ENCODE results near the gene VDAC2. TPM values are rescaled to one million over a fixed set of nuclear protein-coding genes. Genes with fewer than 3 reads are reported as not detected.

Gene VDAC2, protein sequence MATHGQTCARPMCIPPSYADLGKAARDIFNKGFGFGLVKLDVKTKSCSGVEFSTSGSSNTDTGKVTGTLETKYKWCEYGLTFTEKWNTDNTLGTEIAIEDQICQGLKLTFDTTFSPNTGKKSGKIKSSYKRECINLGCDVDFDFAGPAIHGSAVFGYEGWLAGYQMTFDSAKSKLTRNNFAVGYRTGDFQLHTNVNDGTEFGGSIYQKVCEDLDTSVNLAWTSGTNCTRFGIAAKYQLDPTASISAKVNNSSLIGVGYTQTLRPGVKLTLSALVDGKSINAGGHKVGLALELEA
- total RNA-seq (100 to 1,000 TPM; 151 to 155 TPM), polyA plus RNA-seq (ENCODE audit: insufficient read length in 6 of 6) (100 to 1,000 TPM; 140 to 187 (median 178) TPM)
- long read RNA-seq, donor 1, transcript VDAC2-203 (10 exons, 1,557 nt), result major isoform, 87 of 119 reads
- long read RNA-seq, donor 1, partial matches to known transcripts, result 24 of 119 reads
- long read RNA-seq, donor 1, other reads (novel, unspliced or antisense), result 5 of 119 reads
- long read RNA-seq, donor 2, transcript VDAC2-203 (10 exons, 1,557 nt), result major isoform, 75 of 137 reads
- long read RNA-seq, donor 2, partial matches to known transcripts, result 62 of 137 reads
- long read RNA-seq, donor 2, other reads (novel, unspliced or antisense), result 0 of 137 reads
- long read RNA-seq, donor 3, transcript VDAC2-203 (10 exons, 1,557 nt), result major isoform, 69 of 88 reads
- long read RNA-seq, donor 3, partial matches to known transcripts, result 19 of 88 reads
- long read RNA-seq, donor 3, other reads (novel, unspliced or antisense), result 0 of 88 reads
- long read RNA-seq, donor 4, transcript VDAC2-203 (10 exons, 1,557 nt), result major isoform, 225 of 251 reads
- long read RNA-seq, donor 4, partial matches to known transcripts, result 11 of 251 reads
- long read RNA-seq, donor 4, other reads (novel, unspliced or antisense), result 15 of 251 reads
- long read RNA-seq, donor 5, transcript VDAC2-203 (10 exons, 1,557 nt), result major isoform, 70 of 91 reads
- long read RNA-seq, donor 5, partial matches to known transcripts, result 20 of 91 reads
- long read RNA-seq, donor 5, other reads (novel, unspliced or antisense), result 0 of 91 reads
- long read RNA-seq, donor 6, transcript VDAC2-203 (10 exons, 1,557 nt), result major isoform, 76 of 88 reads
- long read RNA-seq, donor 6, partial matches to known transcripts, result 11 of 88 reads
- long read RNA-seq, donor 6, other reads (novel, unspliced or antisense), result 0 of 88 reads
- long read RNA-seq, donor 7, transcript VDAC2-203 (10 exons, 1,557 nt), result major isoform, 33 of 44 reads
- long read RNA-seq, donor 7, partial matches to known transcripts, result 10 of 44 reads
- long read RNA-seq, donor 7, other reads (novel, unspliced or antisense), result 0 of 44 reads
- long read RNA-seq, donor 8, transcript VDAC2-203 (10 exons, 1,557 nt), result major isoform, 55 of 81 reads
- long read RNA-seq, donor 8, partial matches to known transcripts, result 26 of 81 reads
- long read RNA-seq, donor 8, other reads (novel, unspliced or antisense), result 0 of 81 reads
- long read RNA-seq, donor 9, result 0 reads
- long read RNA-seq, donor 10, transcript VDAC2-203 (10 exons, 1,557 nt), result major isoform, 262 of 290 reads
- long read RNA-seq, donor 10, partial matches to known transcripts, result 8 of 290 reads
- long read RNA-seq, donor 10, other reads (novel, unspliced or antisense), result 20 of 290 reads
- long read RNA-seq, donor 11, transcript VDAC2-203 (10 exons, 1,557 nt), result major isoform, 109 of 162 reads
- long read RNA-seq, donor 11, partial matches to known transcripts, result 44 of 162 reads
- long read RNA-seq, donor 11, other reads (novel, unspliced or antisense), result 5 of 162 reads
- long read RNA-seq, donor 12, transcript VDAC2-203 (10 exons, 1,557 nt), result major isoform, 56 of 82 reads
- long read RNA-seq, donor 12, partial matches to known transcripts, result 25 of 82 reads
- long read RNA-seq, donor 12, other reads (novel, unspliced or antisense), result 0 of 82 reads

DNA sequence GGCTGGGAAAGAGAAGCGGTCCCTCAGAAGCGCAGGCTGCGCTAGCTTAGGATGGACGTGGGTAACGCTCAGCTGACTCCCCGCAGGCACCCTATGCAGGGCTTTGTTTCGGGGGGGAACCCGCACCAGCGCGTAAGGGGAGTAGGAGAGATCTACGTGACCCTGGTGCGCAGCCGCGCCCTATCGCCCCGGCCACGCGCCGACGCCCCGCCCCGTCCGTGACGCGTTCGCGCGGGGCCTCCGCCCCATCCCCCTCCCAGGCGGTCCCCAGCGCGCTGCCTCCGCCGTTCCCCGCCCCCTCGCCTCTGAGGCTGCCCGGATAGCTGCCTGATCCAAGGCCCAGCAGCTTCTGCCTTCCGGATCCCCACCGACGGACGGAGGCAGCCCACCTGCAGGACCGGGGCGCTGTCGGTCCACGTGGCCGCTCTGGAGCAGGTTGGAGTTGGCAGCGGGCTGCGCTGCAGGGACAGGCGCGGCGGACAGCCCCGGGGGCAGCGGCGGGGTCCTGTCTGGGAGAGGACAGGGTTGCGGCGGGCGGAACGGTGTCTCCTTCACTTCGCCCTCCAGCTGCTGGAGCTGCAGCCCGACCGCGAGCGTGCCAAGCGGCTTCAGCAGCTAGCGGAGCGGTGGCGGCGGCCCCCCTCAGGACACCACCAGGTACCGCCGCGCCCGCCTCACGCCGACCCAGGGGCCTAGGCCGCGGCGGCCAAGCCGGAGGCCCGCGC lies at the start of gene VDAC2:
VDAC2 (plus strand) TSS at position 515 of the 725 bp plus-strand sequence. CDS start 363 bp downstream, outside the sequence.
- Histone ChIP-seq H3K4me3 (peak within 1 kb of the TSS; percentile 79 to 98), H3K9me3 (no peaks in the 10 kb centered on the region), H3K36me3 (peaks cover 0 to 34% of the 10 kb centered on the region in 2 donors), H3K27ac (peak within 1 kb of the TSS; percentile 96 to 99), H3K4me1 (peaks cover 11 to 53% of the 10 kb centered on the region in 2 donors), H3K27me3 (no peaks in the 10 kb centered on the region)
- DNase-seq (peak; percentile 93 to 98 (median 94)), ATAC-seq (peak; percentile 97)
- intact Hi-C loops (cut with DNase I), result no loop called here
- TF ChIP-seq, protein P1, sequence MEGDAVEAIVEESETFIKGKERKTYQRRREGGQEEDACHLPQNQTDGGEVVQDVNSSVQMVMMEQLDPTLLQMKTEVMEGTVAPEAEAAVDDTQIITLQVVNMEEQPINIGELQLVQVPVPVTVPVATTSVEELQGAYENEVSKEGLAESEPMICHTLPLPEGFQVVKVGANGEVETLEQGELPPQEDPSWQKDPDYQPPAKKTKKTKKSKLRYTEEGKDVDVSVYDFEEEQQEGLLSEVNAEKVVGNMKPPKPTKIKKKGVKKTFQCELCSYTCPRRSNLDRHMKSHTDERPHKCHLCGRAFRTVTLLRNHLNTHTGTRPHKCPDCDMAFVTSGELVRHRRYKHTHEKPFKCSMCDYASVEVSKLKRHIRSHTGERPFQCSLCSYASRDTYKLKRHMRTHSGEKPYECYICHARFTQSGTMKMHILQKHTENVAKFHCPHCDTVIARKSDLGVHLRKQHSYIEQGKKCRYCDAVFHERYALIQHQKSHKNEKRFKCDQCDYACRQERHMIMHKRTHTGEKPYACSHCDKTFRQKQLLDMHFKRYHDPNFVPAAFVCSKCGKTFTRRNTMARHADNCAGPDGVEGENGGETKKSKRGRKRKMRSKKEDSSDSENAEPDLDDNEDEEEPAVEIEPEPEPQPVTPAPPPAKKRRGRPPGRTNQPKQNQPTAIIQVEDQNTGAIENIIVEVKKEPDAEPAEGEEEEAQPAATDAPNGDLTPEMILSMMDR (IDR thresholded peaks at IDR 0.05), result no peak

DNA sequence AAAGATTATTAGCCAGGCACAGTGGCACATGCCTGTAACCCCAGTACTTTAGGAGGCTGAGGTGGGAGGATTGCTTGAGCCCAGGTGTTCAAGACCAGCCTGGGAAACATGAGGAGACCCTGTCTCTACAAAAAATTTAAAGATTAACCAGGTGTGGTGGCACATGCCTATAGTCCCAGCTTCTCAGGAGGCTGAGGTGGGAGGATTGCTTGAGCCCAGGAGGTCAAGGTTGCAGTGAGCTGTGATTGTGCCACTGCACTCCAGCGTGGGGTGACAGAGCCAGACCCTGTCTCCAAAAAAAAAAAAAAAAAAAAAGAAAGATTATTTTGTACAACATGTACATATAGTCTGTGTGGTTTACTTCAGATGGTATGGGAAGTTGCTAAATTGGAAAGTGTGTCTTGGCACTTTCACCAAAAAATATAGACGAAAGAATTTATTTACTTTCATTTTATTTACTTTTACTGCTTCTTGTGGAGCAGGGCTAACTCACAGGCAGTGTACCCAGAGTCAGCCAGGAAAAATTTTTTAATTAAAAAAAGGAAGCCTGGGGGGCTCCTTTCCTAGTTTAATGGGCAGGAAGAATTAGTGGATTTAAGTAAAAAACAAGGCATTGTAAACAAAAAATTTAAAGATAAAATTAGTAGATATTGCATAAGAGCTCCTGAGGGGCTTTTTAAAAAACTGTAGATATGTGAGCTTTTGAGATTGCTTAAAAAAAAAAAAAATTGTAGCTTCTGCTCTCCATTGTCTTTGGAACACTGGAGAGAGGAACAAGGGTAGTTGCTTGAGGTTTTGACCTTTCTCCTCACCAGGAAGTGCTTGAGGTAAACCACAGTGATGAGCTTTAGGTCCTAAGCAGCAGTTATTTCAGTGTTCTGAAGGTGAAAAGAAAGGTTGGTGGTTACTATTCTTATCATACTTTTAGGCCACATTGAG lies 44.6 kb upstream of the VDAC2 start:
- H3K27me3 ChIP-seq, result no peaks in the 10 kb centered on the region
- ATAC-seq, result no peak
- intact Hi-C loops (cut with DNase I), result no loop called here

DNA sequence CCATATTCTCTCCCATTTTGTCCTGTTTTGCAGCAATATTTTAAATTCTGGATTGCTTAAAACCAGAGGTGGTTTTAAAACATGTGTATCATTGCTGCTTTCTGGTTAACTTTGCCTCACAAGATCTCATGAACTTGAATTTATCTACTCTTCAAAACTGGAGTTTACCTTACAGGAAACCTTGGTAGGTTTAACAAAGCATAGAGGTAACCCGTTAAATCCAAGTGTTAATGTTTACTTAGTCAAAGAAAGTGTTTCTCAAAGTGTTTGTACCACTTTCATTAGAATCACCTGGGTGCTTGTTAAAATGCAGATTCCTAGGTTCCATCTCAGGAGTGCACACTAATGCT lies 44.0 kb upstream of the VDAC2 start:
- peaks cover 0 to 41% of the 10 kb centered on the region in 2 donors for H3K36me3 ChIP-seq
- ATAC-seq, result no peak
- no peak overlapping the region for H3K4me3 ChIP-seq
- no peaks in the 10 kb centered on the region for H3K9me3 ChIP-seq
- TF ChIP-seq, protein P1 (IDR thresholded peaks at IDR 0.05), result no peak
- no peaks in the 10 kb centered on the region for H3K27me3 ChIP-seq
- peaks cover 0 to 17% of the 10 kb centered on the region in 2 donors for H3K4me1 ChIP-seq
- intact Hi-C loops (cut with DNase I), result no loop called here
- no peak for DNase-seq
- no peak overlapping the region for H3K27ac ChIP-seq

More for the DNA sequence above, 44.6 kb upstream of the VDAC2 start:
- H3K36me3 ChIP-seq, result peaks cover 0 to 37% of the 10 kb centered on the region in 2 donors
- H3K4me1 ChIP-seq, result peaks cover 0 to 17% of the 10 kb centered on the region in 2 donors
- no peak overlapping the region for H3K27ac ChIP-seq
- TF ChIP-seq, protein P1 (IDR thresholded peaks at IDR 0.05), result no peak
- no peaks in the 10 kb centered on the region for H3K9me3 ChIP-seq
- H3K4me3 ChIP-seq, result no peak overlapping the region
- DNase-seq, result no peak
